Activated effector memory CD4-positive, alpha-beta T cell treated with anti-CD3 and anti-CD28 coated beads, Interleukin-2, amount 50 U/mL, for 16 hours (primary cell): ENCODE results near the gene SCAMP4.

Experiments used
- DNase-seq: peaks from one replicate; pipeline ENCODE4 v3.0.0-alpha.2; 2020

SCAMP4 gene

GRCh38 chr19:1961000-1961883 lies 56.0 kb downstream of the SCAMP4 start:
- DNase-seq: no peak

DNA sequence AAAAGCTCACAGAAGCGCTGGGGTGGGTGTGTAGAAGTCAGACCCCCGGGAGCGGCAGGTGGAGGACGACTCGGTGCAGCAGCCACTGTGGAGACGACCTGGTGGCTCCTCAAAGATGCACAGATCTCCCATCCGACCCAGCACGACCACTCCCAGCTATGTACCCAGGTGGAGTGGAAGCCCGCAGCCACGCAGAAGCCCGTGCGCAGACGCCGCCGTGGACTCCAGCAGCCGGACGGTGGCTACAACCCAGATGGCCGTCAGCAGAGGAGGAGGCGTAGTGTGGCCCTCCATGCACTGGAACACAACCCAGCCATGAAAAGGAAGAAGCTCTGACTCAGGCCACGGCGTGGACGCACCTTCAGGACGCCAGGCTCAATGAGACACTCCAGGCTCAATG lies 57.5 kb downstream of the SCAMP4 start:
- no peak for DNase-seq

DNA sequence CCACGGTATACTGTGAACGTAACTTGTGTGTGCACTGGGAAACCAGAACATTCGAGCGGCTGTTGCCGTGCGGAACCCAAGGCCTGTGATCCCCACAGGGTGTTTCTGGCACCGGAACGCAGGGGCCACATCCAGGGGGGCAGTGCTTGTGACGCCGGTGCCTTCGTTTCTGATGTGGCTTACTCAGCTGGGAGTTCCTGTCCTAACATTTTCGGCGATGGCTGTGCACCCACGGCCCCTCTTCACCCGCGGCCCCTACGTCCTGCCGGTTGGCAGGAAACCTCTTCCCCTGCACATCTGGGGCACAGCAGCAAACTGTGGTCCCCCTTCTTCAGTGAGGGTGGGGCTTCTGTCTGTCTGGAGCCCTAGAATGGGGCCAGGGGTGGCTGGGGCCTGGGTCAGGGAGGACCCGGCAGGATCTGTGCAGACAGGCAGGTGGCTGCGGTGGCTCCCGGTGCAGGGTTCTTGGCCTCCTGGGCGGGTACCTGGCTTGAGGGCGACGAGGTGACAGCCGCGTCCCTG lies 61.9 kb downstream of the SCAMP4 start:
- no peak for DNase-seq

DNA sequence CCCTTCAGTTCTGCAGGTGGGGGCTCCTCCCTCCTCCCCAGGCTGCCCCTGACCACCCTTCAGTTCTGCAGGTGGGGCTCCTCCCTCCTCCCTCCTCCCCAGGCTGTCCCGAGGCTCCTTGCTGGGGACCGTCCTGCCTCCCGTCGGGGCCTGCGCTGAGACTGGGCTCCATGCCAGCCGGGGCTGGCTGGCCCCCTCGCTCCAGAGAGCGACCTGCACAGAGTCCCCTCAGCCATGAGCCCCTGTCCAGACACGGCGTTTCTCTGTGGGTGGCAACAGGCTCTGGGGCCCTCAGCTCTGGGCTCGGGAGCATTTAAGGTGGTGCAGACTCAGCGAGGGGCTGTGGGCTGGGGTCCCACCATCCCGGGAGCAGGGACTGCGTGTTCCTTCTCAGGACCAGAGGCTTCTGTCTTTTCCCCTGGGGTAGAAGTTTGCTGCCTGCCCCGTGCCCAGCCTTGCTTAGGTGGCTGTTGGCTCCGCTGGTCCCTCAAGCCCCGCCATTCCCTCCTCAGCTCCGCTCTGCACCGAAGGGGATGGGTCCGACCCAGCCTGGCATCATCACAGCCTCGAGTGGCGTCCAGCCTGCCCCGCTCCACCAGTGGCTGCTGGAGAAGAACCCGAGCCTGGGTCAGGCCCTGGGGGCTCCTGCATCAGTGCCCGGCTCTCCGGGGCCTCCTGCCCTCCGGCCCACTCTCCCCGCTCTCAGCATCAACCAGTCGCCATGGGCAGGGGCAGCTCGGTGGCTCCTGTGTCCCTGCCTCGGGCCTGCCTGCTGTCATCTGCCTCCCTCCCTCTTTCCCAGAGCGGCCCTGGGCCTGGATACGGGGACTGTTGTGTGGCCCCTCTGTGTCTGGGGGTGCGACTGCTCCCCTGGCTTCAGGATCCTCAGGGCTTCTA lies 63.3 kb downstream of the SCAMP4 start:
- no peak for DNase-seq

DNA sequence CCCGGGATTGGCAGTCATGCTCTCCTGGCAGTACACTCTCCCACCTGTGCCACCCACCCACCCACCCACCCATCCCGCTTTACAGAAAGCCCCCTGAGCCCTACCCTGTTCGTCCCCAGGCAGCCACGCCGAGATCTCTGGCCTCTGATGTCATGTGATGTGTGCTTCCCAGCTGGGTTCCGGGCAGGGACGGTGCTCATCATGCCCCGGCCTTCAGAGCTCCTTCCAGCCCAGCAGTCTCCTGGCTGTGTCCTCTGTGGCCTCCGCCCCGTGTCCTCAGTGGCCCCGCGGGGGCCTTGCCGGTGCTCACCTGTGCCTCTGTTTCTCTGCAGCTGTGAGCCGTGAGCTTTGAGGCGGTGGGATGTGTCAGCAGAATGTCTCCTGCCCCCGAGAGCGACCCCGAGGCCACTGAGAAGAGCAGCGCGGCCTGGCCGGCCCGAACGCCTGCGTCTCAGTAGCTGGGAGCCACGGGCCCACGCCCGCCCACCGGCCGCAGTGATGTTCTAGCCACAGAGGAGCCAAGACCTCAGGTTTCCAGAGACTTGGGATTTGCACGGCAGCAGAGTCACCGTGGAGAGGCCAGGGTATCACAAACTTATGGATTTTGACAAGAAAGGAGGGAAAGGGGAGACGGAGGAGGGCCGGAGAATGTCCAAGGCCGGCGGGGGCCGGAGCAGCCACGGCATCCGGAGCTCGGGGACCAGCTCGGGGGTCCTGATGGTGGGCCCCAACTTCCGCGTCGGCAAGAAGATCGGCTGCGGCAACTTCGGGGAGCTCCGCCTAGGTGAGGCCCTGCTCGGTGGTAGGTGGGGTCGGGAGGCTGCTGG lies 64.2 kb downstream of the SCAMP4 start:
- no peak for DNase-seq

GRCh38 chr19:1970003-1970805 lies 65.0 kb downstream of the SCAMP4 start:
- DNase-seq: no peak

DNA sequence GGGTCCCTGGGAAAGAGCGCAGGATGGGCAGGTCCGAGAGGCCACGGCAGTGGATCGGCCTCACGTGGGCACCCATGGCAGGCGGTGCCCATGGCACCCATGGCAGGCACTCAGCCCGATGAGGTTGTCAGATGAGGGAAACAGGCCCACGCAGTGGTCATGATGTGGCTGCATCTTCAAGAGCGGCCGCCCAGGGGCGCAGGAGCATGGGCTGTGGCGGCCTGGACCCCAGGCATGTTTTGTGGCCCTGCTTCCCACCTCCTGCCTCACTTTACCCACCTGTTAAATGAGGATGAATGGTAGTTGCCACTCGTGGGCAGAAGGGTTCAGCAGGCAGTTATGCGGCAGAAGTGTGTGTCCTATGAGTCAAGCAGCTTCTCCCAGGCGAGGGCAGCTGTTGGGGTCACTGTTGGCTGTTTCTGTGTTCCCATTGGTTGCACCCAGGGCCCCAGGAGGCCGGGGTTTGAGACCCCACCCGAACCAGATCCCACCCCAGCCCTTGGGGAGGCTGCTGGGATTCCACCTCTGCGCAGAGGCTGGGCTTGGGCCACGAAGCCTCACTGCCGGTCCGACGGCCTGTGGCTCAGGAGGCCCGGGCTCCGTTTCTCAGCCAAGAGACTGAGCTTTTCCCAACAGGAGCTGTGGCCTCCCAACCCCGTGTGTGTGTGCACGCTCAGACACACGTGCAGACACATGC lies 65.8 kb downstream of the SCAMP4 start:
- no peak for DNase-seq

DNA sequence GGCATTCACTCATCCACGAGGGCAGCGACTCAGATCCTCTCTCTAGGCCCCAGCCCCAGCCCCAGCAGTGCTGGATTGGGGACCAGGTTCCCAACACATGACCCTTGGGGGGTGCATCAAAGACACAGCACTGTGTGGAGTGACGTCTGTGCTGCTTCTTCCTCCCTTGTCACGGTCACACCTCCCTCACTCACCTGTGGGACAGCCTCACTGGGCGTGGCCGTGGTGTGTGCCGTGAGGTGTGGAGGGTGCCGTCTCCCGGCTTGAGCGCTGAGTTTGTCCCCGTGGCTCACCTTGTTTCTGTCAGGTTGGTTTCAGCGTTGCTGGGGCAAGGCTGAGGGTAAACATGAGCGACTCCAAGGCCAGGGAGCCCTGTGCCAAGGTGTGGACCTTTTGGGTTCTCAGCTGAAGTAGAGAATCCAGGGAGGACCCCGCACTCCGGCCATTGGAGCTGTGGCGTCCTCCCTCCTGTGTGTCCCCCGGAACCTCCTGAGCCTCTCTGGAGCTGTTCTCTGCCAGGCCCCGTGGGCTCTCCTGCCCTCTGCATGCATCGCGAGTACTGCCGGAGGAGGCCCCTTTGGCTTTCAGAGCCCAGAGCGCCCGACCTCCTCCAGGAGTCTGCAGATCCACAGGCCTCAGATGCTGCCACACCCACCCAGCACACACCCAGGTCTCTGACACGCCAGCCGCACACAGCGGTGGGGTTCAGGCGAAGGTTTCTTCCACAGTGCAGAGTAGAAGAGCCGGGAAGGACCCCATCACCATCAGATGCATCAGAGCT lies 69.4 kb downstream of the SCAMP4 start:
- no peak for DNase-seq

DNA sequence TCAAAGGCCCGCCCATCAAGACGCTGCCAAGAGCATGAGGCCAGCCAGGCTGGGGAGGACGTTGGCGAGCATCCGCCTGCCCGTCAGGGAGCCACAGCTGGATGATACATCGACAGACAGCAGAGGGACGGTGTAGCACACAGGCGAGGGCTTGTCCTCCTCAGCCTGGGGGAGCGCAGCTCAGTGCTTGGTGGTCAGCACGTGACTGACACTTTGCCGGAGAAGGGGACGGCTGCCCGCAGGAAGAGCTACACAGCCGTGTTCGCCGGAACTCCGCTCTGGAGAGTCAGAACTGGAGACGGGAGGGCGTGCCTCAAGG lies 69.9 kb downstream of the SCAMP4 start:
- DNase-seq: no peak
